Right renal pelvis (tissue), 4 donors: ENCODE results near the gene CREG1. TPM values are rescaled to one million over a fixed set of nuclear protein-coding genes. Genes with fewer than 3 reads are reported as not detected.
"Not testable (repeated sequence)": the region's sequence is repeated elsewhere in the genome, so short reads cannot be mapped to it uniquely, and the experiment has no call there.

Source experiments
- DNase-seq, 4 donors: peaks; one replicate each; pipeline ENCODE4 v3.0.0-alpha.2; 2013; ENCODE audit warnings: low read depth in 4 of 4, low spot score in 3 of 4, missing footprints in 1 of 4
- polyA plus RNA-seq, 4 donors: library from polyadenylated mRNA; unstranded; fragments of 120-200 nt; gene quantifications; one replicate each; pipeline ENCODE4 v1.2.1, GENCODE V29; 2013; ENCODE audit not compliant: insufficient read length in 4 of 4

CREG1 gene
- 100 to 1,000 TPM; 119 to 146 (median 134) TPM for polyA plus RNA-seq

- DNase-seq = peak; percentile 78 to 89 (median 83)
These were observed at the start of gene CREG1 for GRCh38 chr1:167553136-167554027. Gene CREG1 (minus strand): TSS chr1:167553762.

- DNase-seq = no peak
These were observed 49.3 kb upstream of the CREG1 start for GRCh38 chr1:167602840-167603239.

- no peak for DNase-seq
These were observed 48.2 kb upstream of the CREG1 start for GRCh38 chr1:167601442-167602383.

- no peak for DNase-seq
These were observed 46.5 kb upstream of the CREG1 start for GRCh38 chr1:167599957-167600581.

GRCh38 chr1:167594822-167595221 is 41.3 kb upstream of the CREG1 start:
- no peak for DNase-seq

GRCh38 chr1:167593860-167594259 is 40.3 kb upstream of the CREG1 start:
- no peak for DNase-seq

- DNase-seq = no peak
These were observed 38.9 kb upstream of the CREG1 start for GRCh38 chr1:167592475-167592874.

GRCh38 chr1:167588361-167588760 is 34.8 kb upstream of the CREG1 start:
- DNase-seq = no peak

- DNase-seq = no peak
These were observed 34.3 kb upstream of the CREG1 start for GRCh38 chr1:167587872-167588271.

- no peak for DNase-seq
These were observed 33.8 kb upstream of the CREG1 start for GRCh38 chr1:167587342-167587741.

GRCh38 chr1:167584581-167584980 is 31.0 kb upstream of the CREG1 start:
- no peak for DNase-seq

- DNase-seq = no peak
These were observed 29.2 kb upstream of the CREG1 start for GRCh38 chr1:167582722-167583121.

GRCh38 chr1:167582064-167582463 is 28.5 kb upstream of the CREG1 start:
- DNase-seq = no peak

GRCh38 chr1:167579986-167580385 is 26.4 kb upstream of the CREG1 start:
- no peak for DNase-seq

- no peak for DNase-seq
These were observed 25.5 kb upstream of the CREG1 start for GRCh38 chr1:167578939-167579521.

- no peak for DNase-seq
These were observed 22.1 kb upstream of the CREG1 start for GRCh38 chr1:167575649-167576048.

GRCh38 chr1:167573035-167573434 is 19.5 kb upstream of the CREG1 start:
- no peak for DNase-seq

- not testable (repeated sequence) for DNase-seq
These were observed 17.1 kb upstream of the CREG1 start for GRCh38 chr1:167570712-167571111.

GRCh38 chr1:167567663-167568062 is 14.1 kb upstream of the CREG1 start:
- DNase-seq = no peak

- DNase-seq = no peak
These were observed 13.2 kb upstream of the CREG1 start for GRCh38 chr1:167566766-167567165.
